HepG2 (cell line): Measurements from ENCODE around the gene LGI4. TPM values are rescaled to one million over a fixed set of nuclear protein-coding genes. Genes with fewer than 3 reads are reported as not detected.

Source experiments
- ATAC-seq: fragments of 200-7000 bp; cut with Tn5 transposase; 3 replicates; pipeline ENCODE4 v1.9.1; 2020; ENCODE audit warnings: mild to moderate bottlenecking, moderate library complexity
- BruUV-seq: library from RNA; stranded (reverse); fragments of 400-500 nt; replicated peaks from 2 replicates; lab custom pipeline; 2021; lab: Mats Ljungman, UMichigan
- CTCF ChIA-PET: fragments of 300-600 bp; formaldehyde crosslinking; extraction: SDS; loops from one replicate; lab custom pipeline; 2021; ENCODE audit warnings: low total read pairs, inconsistent platforms, low intra/inter-chr PET ratio; lab: Yijun Ruan, JAX
- POLR2A ChIA-PET: fragments of 350-600 bp; sonication (Branson Sonifier 250); formaldehyde crosslinking; loops from one replicate; lab custom pipeline; 2020; ENCODE audit warnings: antibody characterized with exemption, inconsistent platforms; lab: Yijun Ruan, JAX
- DNase-seq: peaks from one replicate; pipeline ENCODE4 v3.0.0-alpha.2; 2015; ENCODE audit warnings: low spot score
- FAIRE-seq: peaks from 3 replicates; lab custom pipeline; 2011; peaks lifted over from hg19 to GRCh38; lab: Jason Lieb, UNC
- H2AFZ ChIP-seq: one replicate; pipeline ENCODE4 v1.6.1; 2011; ENCODE audit warnings: low read length, inconsistent platforms
- H3K27ac ChIP-seq: fragments of 300-600 bp; 3 replicates; pipeline ENCODE4 v1.8.0; 2011; ENCODE audit warnings: mixed run types, mild to moderate bottlenecking, mixed read lengths, low read length, inconsistent platforms; ENCODE audit not compliant: insufficient read depth; ENCODE audit errors: extremely low read length
- H3K27me3 ChIP-seq, 2 experiments: fragments of 200-600 bp in 1 of 2; 2 replicates in 1 of 2; 3 replicates in 1 of 2; pipeline versions ENCODE4 v1.6.0 to v1.8.0; 2011; ENCODE audit warnings: low read length in 2 of 2, mild to moderate bottlenecking in 2 of 2, moderate library complexity in 2 of 2, inconsistent platforms in 1 of 2; ENCODE audit not compliant: insufficient read depth in 2 of 2, control insufficient read depth in 1 of 2
- H3K36me3 ChIP-seq, 2 experiments: fragments of 200-600 bp in 1 of 2; replicated peaks in 1 of 2; 2 replicates in 1 of 2; 3 replicates in 1 of 2; pipeline versions ENCODE4 v1.5.1 to v1.8.0; 2011; ENCODE audit warnings: low read length in 2 of 2, inconsistent platforms in 1 of 2; ENCODE audit not compliant: insufficient read depth in 2 of 2, control insufficient read depth in 1 of 2
- H3K4me1 ChIP-seq: 2 replicates; pipeline ENCODE4 v1.5.1; 2012; ENCODE audit warnings: low read length, inconsistent platforms; ENCODE audit not compliant: insufficient read depth
- H3K4me2 ChIP-seq: 2 replicates; pipeline ENCODE4 v1.6.0; 2011; ENCODE audit warnings: low read depth, low read length, inconsistent platforms
- H3K4me3 ChIP-seq, 3 experiments: fragments of 200-600 bp in 1 of 3; sonication (generic), shearing (Covaris generic) in 1 of 3; replicated peaks in 1 of 3; 2 replicates each; pipeline ENCODE4 v1.5.1; 2011 to 2016; ENCODE audit warnings: low read length in 3 of 3, inconsistent platforms in 2 of 3, low read depth in 2 of 3, mild to moderate bottlenecking in 2 of 3, control low read depth in 1 of 3, mixed read lengths in 1 of 3; ENCODE audit not compliant: insufficient read depth in 1 of 3
- H3K79me2 ChIP-seq: one replicate; pipeline ENCODE4 v1.6.1; 2011; ENCODE audit warnings: low read length, inconsistent platforms; ENCODE audit not compliant: insufficient read depth
- H3K9ac ChIP-seq: 2 replicates; pipeline ENCODE4 v1.6.0; 2011; ENCODE audit warnings: mild to moderate bottlenecking, low read depth, low read length, inconsistent platforms; ENCODE audit not compliant: insufficient read depth
- H3K9me3 ChIP-seq: 2 replicates; pipeline ENCODE4 v1.5.1; 2012; ENCODE audit warnings: mild to moderate bottlenecking, low read length
- H4K20me1 ChIP-seq: 2 replicates; pipeline ENCODE4 v1.6.0; 2011; ENCODE audit warnings: inconsistent platforms, mild to moderate bottlenecking, low read length, moderate library complexity; ENCODE audit not compliant: insufficient read depth
- DNMT3B ChIP-seq: conservative IDR thresholded peaks from 2 replicates; pipeline ENCODE4 v1.6.1; 2016; ENCODE audit warnings: missing biosample characterization, control low read depth
- HBP1 ChIP-seq: IDR thresholded peaks from 2 replicates; pipeline ENCODE4 v1.6.1; 2016; ENCODE audit warnings: low read depth, control low read depth
- LBX2 ChIP-seq: sonication (generic); formaldehyde crosslinking; IDR thresholded peaks from 2 replicates; pipeline ENCODE4 v1.5.0; 2020; ENCODE audit warnings: missing genetic modification reagents, mild to moderate bottlenecking, borderline replicate concordance
- MYNN ChIP-seq: sonication (generic); formaldehyde crosslinking; IDR thresholded peaks from 2 replicates; pipeline ENCODE4 v1.4.0; 2020; ENCODE audit warnings: mild to moderate bottlenecking, low read depth, missing genetic modification reagents
- PCBP1 ChIP-seq: fragments of 200-400 bp; formaldehyde crosslinking; IDR thresholded peaks from 2 replicates; pipeline ENCODE4 v1.6.1; 2017; ENCODE audit warnings: mild to moderate bottlenecking, low read depth, low read length, borderline replicate concordance
- PHF8 ChIP-seq: sonication (generic); formaldehyde crosslinking; IDR thresholded peaks from 2 replicates; pipeline ENCODE4 v1.5.0; 2020; ENCODE audit warnings: missing genetic modification reagents
- PPARG ChIP-seq: conservative IDR thresholded peaks from 2 replicates; pipeline ENCODE4 v1.6.1; 2016; ENCODE audit warnings: missing biosample characterization, missing genetic modification reagents
- RFXANK ChIP-seq: IDR thresholded peaks from 2 replicates; pipeline ENCODE4 v1.6.1; 2016
- RFXAP ChIP-seq: sonication (generic); formaldehyde crosslinking; IDR thresholded peaks from 2 replicates; pipeline ENCODE4 v1.4.0; 2020; ENCODE audit warnings: missing genetic modification reagents, borderline replicate concordance
- XRCC5 ChIP-seq: fragments of 200-400 bp; formaldehyde crosslinking; optimal IDR thresholded peaks from 2 replicates; pipeline ENCODE3; 2017; ENCODE audit warnings: mild to moderate bottlenecking, low read length
- ZHX2 ChIP-seq, 2 experiments: sonication (generic) in 1 of 2; formaldehyde crosslinking in 1 of 2; IDR thresholded peaks; 2 replicates each; pipeline versions ENCODE4 v1.6.1 to v1.9.0; 2014 to 2022; ENCODE audit warnings: antibody characterized with exemption in 1 of 2, borderline replicate concordance in 1 of 2, inconsistent platforms in 1 of 2, low read depth in 1 of 2, missing genetic modification reagents in 1 of 2
- WGBS: methylation state at CpG from one replicate; pipeline ENCODE4 v1.1.6; 2017; ENCODE audit warnings: low lambda C conversion rate; 5-methylcytosine and 5-hydroxymethylcytosine counted together
- in situ Hi-C: cut with HindIII; loops from 2 replicates; pipeline ENCODE4 v1.10.0; 2017; ENCODE audit warnings: low pct_unique_long_range_greater_than_20kb; ENCODE audit not compliant: extremely low pct_ligation_motif_present
- intact Hi-C: fragments of 100-400 bp; cut with micrococcal nuclease; formaldehyde crosslinking; loops from one replicate; pipeline ENCODE4 v1.10.0; 2022; ENCODE audit not compliant: unreplicated experiment
- polyA plus RNA-seq, 8 experiments: library from polyadenylated mRNA; depleted of rRNA in 3 of 8; stranded (reverse) in 7 of 8; unstranded in 1 of 8; fragments of >200 nt; fragmentation: Illumina TruSeq in 4 of 8; extraction: Trizol in 4 of 8; gene quantifications; 2 replicates each; pipeline versions ENCODE4 v1.2.1 to v1.2.3, GENCODE V29; 2011 to 2016; ENCODE audit warnings: low read depth in 4 of 8, missing spikeins in 1 of 8, mixed read lengths in 1 of 8; ENCODE audit not compliant: insufficient read depth in 1 of 8
- total RNA-seq, 5 experiments: library from RNA; depleted of rRNA; stranded (reverse); fragments of >200 nt; fragmentation: Illumina TruSeq; extraction: Trizol; gene quantifications; 2 replicates each; pipeline ENCODE4 v1.2.3, GENCODE V29; 2016; ENCODE audit warnings: low read depth in 1 of 5

LGI4 gene
- total and polyA plus RNA-seq, 2 of the 13 experiments (the other 11 are each of a cell fraction or from before 2014, with no cell fraction given) = 2.8 TPM; not detected in 1

GRCh38 chr19:35086455-35086854 is 48.4 kb downstream of the LGI4 start:
- Histone ChIP-seq H4K20me1 (no peaks in the 10 kb centered on the region), H3K79me2 (no peaks in the 10 kb centered on the region), H3K4me1 (peaks cover 31% of the 10 kb centered on the region), H3K27me3 (peaks cover 0 to 22% of the 10 kb centered on the region in 2 experiments; a peak in 3 of 5 replicates), H2AFZ (no peak overlapping the region), H3K27ac (no peak overlapping the region), H3K4me2 (no peak overlapping the region), H3K9me3 (no peaks in the 10 kb centered on the region), H3K4me3 (no peak overlapping the region), H3K9ac (no peak overlapping the region), H3K36me3 (no peaks in the 10 kb centered on the region)
- ATAC-seq = no peak
- TF ChIP-seq XRCC5 (no peak), RFXANK (no peak), HBP1 (no peak), MYNN (no peak), RFXAP (CRISPR knock-in tag) (no peak), PCBP1 (no peak), DNMT3B (CRISPR knock-in tag) (no peak), PHF8 (CRISPR knock-in tag) (no peak)
- WGBS = 0% methylated on average over 1 of the region's 8 CpGs
- ChIA-PET POLR2A (no interaction called here), CTCF (no interaction called here)
- in situ Hi-C loops (no loop called here), intact Hi-C loops (no loop called here)
- no peak for FAIRE-seq
- no peak for DNase-seq
- no TSS peak for BruUV-seq

- CTCF ChIA-PET = no interaction called here
- in situ Hi-C loops = no loop called here
- no peaks in the 10 kb centered on the region for H3K9me3 ChIP-seq
- H3K4me3 ChIP-seq = no peak overlapping the region
- BruUV-seq = no TSS peak
- 28% methylated on average over 6 of the region's 6 CpGs for WGBS
- POLR2A ChIA-PET = no interaction called here
- no peak overlapping the region for H3K9ac ChIP-seq
- H3K27ac ChIP-seq = no peak overlapping the region
- FAIRE-seq (no peak), DNase-seq (no peak), ATAC-seq (no peak)
- peaks cover 30% of the 10 kb centered on the region for H3K4me1 ChIP-seq
- no peaks in the 10 kb centered on the region for H4K20me1 ChIP-seq
- intact Hi-C loops = no loop called here
- H3K27me3 ChIP-seq = peaks cover 0 to 27% of the 10 kb centered on the region in 2 experiments; a peak in 3 of 5 replicates
- no peak overlapping the region for H3K4me2 ChIP-seq
- no peaks in the 10 kb centered on the region for H3K36me3 ChIP-seq
- no peaks in the 10 kb centered on the region for H3K79me2 ChIP-seq
- no peak overlapping the region for H2AFZ ChIP-seq
- TF ChIP-seq PPARG (CRISPR knock-in tag) (no peak), ZHX2 (IDR thresholded peaks at IDR 0.05; ENCODE audit: low read depth) (no peak), ZHX2 (CRISPR knock-in tag; IDR thresholded peaks at IDR 0.05; ENCODE audit: borderline replicate concordance) (no peak), LBX2 (CRISPR knock-in tag) (no peak)
These were observed 48.9 kb downstream of the LGI4 start for GRCh38 chr19:35085947-35086346.
